Measurements from ENCODE around the gene EPB41L1.

EPB41L1 gene

GRCh38 chr20:36117638-36118037, 36.9 kb upstream of the EPB41L1 start:
- no peaks in the 10 kb centered on the region for H3K9me3 Mint-ChIP-seq
- H3K36me3 Mint-ChIP-seq (ENCODE audit: low read depth) = no peaks in the 10 kb centered on the region
- DNase-seq (ENCODE audit: low spot score) = no peak
- H3K4me3 Mint-ChIP-seq = no peak overlapping the region
- H3K27me3 Mint-ChIP-seq (ENCODE audit: low read depth) = peaks cover 11% of the 10 kb centered on the region
- no peak overlapping the region for H3K27ac Mint-ChIP-seq
- no peaks in the 10 kb centered on the region for H3K4me1 Mint-ChIP-seq (ENCODE audit: low read depth)

GRCh38 chr20:36118371-36118770, 36.2 kb upstream of the EPB41L1 start:
- Mint-ChIP-seq H3K36me3 (ENCODE audit: low read depth) (no peaks in the 10 kb centered on the region), H3K27ac (no peak overlapping the region), H3K9me3 (no peaks in the 10 kb centered on the region), H3K4me1 (ENCODE audit: low read depth) (no peaks in the 10 kb centered on the region), H3K4me3 (no peak overlapping the region), H3K27me3 (ENCODE audit: low read depth) (peaks cover 6% of the 10 kb centered on the region)
- no peak for DNase-seq (ENCODE audit: low spot score)

DNA sequence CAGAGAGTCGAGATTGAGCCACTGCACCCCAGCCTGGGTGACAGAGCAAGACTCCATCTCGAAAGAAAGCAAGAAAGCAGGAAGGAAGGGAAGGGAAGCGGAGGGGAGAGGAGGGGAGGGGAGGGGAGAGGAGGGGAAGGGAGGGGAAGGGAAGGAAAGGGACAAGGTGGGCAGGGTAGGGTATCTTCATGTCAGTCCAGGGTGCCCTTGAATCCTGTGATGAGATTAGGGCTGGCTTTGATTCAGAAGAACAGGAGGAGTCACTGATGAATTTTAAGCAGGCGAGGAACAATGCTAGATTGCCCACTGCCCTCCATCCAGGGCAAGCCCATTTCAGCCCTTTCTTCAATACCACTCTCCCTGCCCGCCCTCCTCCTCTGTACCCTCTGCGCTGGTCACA, 35.0 kb upstream of the EPB41L1 start:
- Mint-ChIP-seq H3K9me3 (no peaks in the 10 kb centered on the region), H3K4me1 (ENCODE audit: low read depth) (no peaks in the 10 kb centered on the region), H3K27me3 (ENCODE audit: low read depth) (peaks cover 4% of the 10 kb centered on the region), H3K36me3 (ENCODE audit: low read depth) (no peaks in the 10 kb centered on the region), H3K4me3 (no peak overlapping the region), H3K27ac (no peak overlapping the region)
- no peak for DNase-seq (ENCODE audit: low spot score)

- Mint-ChIP-seq H3K36me3 (ENCODE audit: low read depth) (no peaks in the 10 kb centered on the region), H3K27me3 (ENCODE audit: low read depth) (peaks cover 4% of the 10 kb centered on the region), H3K27ac (no peak overlapping the region), H3K4me1 (ENCODE audit: low read depth) (no peaks in the 10 kb centered on the region), H3K4me3 (no peak overlapping the region), H3K9me3 (no peaks in the 10 kb centered on the region)
- no peak for DNase-seq (ENCODE audit: low spot score)
These were observed 34.3 kb upstream of the EPB41L1 start for GRCh38 chr20:36120241-36120640.

- H3K4me3 Mint-ChIP-seq = no peak overlapping the region
- no peak overlapping the region for H3K27ac Mint-ChIP-seq
- no peak for DNase-seq (ENCODE audit: low spot score)
- H3K9me3 Mint-ChIP-seq = no peaks in the 10 kb centered on the region
- no peaks in the 10 kb centered on the region for H3K36me3 Mint-ChIP-seq (ENCODE audit: low read depth)
- peaks cover 2% of the 10 kb centered on the region for H3K27me3 Mint-ChIP-seq (ENCODE audit: low read depth)
- H3K4me1 Mint-ChIP-seq (ENCODE audit: low read depth) = no peaks in the 10 kb centered on the region
These were observed 33.5 kb upstream of the EPB41L1 start for GRCh38 chr20:36120991-36121390.

DNA sequence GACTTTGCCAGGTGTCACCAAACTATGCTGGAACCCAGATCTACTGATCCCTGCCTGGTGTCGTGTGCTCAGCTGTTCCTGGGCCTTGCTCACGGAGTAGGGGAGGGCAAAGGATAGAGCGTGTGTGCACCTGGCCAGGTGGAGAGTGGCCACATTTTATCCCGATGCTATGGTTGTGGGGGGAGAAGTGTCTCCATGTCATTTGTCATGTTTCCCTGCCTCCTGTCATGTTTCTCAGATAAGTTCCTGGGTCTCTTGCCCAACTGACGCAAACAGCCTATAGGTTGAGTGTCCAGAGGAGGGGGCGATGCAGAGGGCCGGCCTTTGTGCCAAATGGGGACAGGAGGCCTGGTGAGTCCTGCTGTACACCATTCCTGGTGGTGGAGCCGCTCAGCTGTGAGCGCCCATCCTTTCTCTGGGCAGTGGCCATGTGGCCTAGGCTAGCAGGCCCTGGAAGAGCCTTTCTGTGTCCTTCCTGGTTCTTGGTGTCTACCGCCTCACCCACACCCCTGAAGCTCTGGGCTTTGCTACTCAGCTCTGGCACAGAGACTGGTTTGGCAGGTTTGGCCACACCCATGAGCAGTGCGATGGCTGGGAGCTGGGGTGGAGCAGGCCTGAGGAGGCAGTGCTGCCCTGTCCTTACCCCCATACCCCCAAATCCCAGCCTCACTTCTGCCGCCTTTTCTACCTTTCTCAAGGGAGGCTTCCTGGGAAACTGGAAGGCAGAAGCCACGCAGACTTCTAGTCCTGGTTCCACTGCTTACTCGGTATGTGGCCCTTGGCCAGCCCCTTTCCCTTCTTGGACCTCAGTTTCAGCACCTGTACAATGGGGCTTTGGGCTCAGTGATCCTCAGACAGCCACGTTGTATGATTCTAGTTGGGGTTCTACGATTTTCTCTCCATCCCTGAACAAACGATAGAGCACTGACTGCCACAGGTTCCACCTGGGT, 32.3 kb upstream of the EPB41L1 start:
- no peaks in the 10 kb centered on the region for H3K27me3 Mint-ChIP-seq (ENCODE audit: low read depth)
- no peak overlapping the region for H3K27ac Mint-ChIP-seq
- H3K4me3 Mint-ChIP-seq = no peak overlapping the region
- H3K36me3 Mint-ChIP-seq (ENCODE audit: low read depth) = no peaks in the 10 kb centered on the region
- H3K4me1 Mint-ChIP-seq (ENCODE audit: low read depth) = no peaks in the 10 kb centered on the region
- no peaks in the 10 kb centered on the region for H3K9me3 Mint-ChIP-seq
- DNase-seq (ENCODE audit: low spot score) = no peak

DNA sequence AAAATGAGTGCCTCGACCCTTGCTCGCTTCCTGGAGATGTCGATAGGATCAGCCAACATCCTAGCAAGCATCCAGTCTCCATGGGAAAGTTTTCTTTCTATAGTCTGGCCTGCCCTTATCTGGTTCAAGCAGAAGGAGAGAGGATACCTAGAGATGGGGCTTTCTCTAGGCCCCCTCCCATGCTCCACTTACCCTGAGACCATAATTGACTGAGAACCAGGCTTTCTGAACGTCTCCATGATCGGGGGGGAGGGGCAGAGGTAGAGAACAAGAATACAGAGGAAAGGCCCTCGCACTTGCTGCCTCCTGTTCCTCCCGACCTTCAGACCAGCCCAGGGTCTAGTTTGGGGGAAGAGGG, 31.6 kb upstream of the EPB41L1 start:
- no peaks in the 10 kb centered on the region for H3K27me3 Mint-ChIP-seq (ENCODE audit: low read depth)
- no peaks in the 10 kb centered on the region for H3K36me3 Mint-ChIP-seq (ENCODE audit: low read depth)
- no peak overlapping the region for H3K4me3 Mint-ChIP-seq
- no peak overlapping the region for H3K27ac Mint-ChIP-seq
- H3K4me1 Mint-ChIP-seq (ENCODE audit: low read depth) = no peaks in the 10 kb centered on the region
- DNase-seq (ENCODE audit: low spot score) = no peak
- H3K9me3 Mint-ChIP-seq = no peaks in the 10 kb centered on the region

DNA sequence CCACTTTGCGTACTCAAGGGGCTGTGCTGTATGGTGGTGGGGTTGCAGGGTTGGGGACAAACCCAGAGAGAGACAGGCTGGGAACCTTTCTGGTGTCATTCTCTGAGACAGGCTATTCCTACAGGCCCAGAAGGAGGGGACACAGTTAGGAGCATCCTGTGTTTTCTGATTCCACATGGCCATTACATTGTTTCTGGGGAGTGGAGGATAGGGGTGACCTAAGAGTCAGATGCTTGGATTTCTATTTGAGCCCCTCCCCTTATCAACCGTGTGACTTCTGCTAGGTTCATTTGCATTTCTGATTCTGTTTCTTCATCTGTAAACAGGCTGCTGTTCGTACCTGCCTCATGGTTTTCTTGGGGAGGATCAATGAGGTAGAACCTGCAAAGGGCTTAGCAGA, 29.4 kb upstream of the EPB41L1 start:
- no peak for DNase-seq (ENCODE audit: low spot score)
- no peaks in the 10 kb centered on the region for H3K4me1 Mint-ChIP-seq (ENCODE audit: low read depth)
- no peak overlapping the region for H3K27ac Mint-ChIP-seq
- H3K36me3 Mint-ChIP-seq (ENCODE audit: low read depth) = no peaks in the 10 kb centered on the region
- no peak overlapping the region for H3K4me3 Mint-ChIP-seq
- H3K9me3 Mint-ChIP-seq = no peaks in the 10 kb centered on the region
- H3K27me3 Mint-ChIP-seq (ENCODE audit: low read depth) = no peaks in the 10 kb centered on the region

GRCh38 chr20:36126836-36127527, 27.6 kb upstream of the EPB41L1 start:
- Mint-ChIP-seq H3K4me1 (ENCODE audit: low read depth) (no peaks in the 10 kb centered on the region), H3K9me3 (no peaks in the 10 kb centered on the region), H3K27ac (no peak overlapping the region), H3K4me3 (no peak overlapping the region), H3K36me3 (ENCODE audit: low read depth) (no peaks in the 10 kb centered on the region), H3K27me3 (ENCODE audit: low read depth) (no peaks in the 10 kb centered on the region)
- no peak for DNase-seq (ENCODE audit: low spot score)

- H3K4me3 Mint-ChIP-seq = no peak overlapping the region
- no peaks in the 10 kb centered on the region for H3K4me1 Mint-ChIP-seq (ENCODE audit: low read depth)
- H3K9me3 Mint-ChIP-seq = no peaks in the 10 kb centered on the region
- no peaks in the 10 kb centered on the region for H3K36me3 Mint-ChIP-seq (ENCODE audit: low read depth)
- DNase-seq (ENCODE audit: low spot score) = no peak
- no peaks in the 10 kb centered on the region for H3K27me3 Mint-ChIP-seq (ENCODE audit: low read depth)
- H3K27ac Mint-ChIP-seq = no peak overlapping the region
These were observed 25.9 kb upstream of the EPB41L1 start for GRCh38 chr20:36128463-36129159.

DNA sequence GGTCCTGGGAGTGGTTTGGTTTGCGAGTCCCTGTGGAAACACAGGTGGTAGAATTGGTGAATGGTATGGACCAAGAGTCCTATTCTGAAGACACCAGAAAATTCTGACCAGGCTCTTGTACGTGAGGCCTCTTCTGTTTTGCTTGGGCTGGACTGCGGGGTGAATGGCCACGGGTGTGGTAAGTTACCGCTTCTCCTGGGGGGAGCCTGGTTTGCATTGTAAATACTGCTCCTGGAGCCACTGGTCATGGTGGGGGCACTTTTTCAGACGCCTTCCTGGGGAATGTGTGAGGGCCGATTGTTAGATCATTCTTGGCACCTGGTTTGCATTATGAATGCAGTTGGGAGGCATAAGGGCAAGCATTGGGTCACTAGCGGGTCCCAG, 25.4 kb upstream of the EPB41L1 start:
- no peaks in the 10 kb centered on the region for H3K36me3 Mint-ChIP-seq (ENCODE audit: low read depth)
- H3K4me1 Mint-ChIP-seq (ENCODE audit: low read depth) = no peaks in the 10 kb centered on the region
- no peaks in the 10 kb centered on the region for H3K9me3 Mint-ChIP-seq
- no peak for DNase-seq (ENCODE audit: low spot score)
- no peak overlapping the region for H3K4me3 Mint-ChIP-seq
- H3K27ac Mint-ChIP-seq = no peak overlapping the region
- no peaks in the 10 kb centered on the region for H3K27me3 Mint-ChIP-seq (ENCODE audit: low read depth)

GRCh38 chr20:36130390-36130789, 24.1 kb upstream of the EPB41L1 start:
- Mint-ChIP-seq H3K4me3 (no peak overlapping the region), H3K27ac (no peak overlapping the region), H3K27me3 (ENCODE audit: low read depth) (no peaks in the 10 kb centered on the region), H3K36me3 (ENCODE audit: low read depth) (no peaks in the 10 kb centered on the region), H3K4me1 (ENCODE audit: low read depth) (no peaks in the 10 kb centered on the region), H3K9me3 (no peaks in the 10 kb centered on the region)
- no peak for DNase-seq (ENCODE audit: low spot score)

DNA sequence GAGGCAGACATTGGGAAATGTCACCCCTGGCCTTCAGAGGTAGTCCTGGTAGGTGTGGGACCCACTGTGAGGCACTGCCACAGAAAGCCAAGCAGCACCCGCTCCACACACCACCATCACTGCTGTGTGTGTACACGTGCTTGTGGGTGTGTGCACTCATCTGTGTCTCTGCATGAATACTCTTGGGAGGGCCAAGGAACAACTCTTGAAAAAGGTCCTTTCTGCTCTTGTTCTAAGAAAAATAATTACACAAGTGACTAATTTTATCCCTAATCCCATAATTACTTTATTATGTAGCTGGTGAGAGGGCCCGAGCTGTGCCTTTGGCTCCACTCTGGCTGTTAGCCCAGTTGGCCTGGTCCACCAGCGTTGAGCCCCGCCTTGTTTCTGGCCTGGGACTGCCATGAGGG, 21.7 kb upstream of the EPB41L1 start:
- no peaks in the 10 kb centered on the region for H3K9me3 Mint-ChIP-seq
- no peak overlapping the region for H3K27ac Mint-ChIP-seq
- no peak for DNase-seq (ENCODE audit: low spot score)
- H3K4me3 Mint-ChIP-seq = no peak overlapping the region
- H3K36me3 Mint-ChIP-seq (ENCODE audit: low read depth) = no peaks in the 10 kb centered on the region
- no peaks in the 10 kb centered on the region for H3K4me1 Mint-ChIP-seq (ENCODE audit: low read depth)
- peaks cover 1% of the 10 kb centered on the region for H3K27me3 Mint-ChIP-seq (ENCODE audit: low read depth)

DNA sequence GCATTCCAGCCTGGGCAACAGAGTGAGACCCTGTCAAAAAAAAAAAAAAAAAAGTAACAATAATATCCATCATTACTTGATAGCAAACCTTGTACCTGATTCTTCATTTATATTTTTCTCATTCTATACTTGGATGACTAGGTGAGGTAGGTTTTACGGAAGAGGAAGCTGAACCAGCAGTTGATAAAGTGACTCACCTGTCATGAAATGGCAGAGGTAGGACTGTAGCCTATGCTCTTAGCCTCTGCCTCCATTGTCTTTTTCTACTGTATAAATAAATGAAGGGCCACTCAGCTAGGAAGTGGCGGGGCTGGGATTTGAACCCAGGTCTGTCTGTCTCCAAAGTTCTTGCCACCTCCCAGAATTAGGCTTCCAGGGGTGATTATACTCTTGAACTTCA, 20.7 kb upstream of the EPB41L1 start:
- H3K4me1 Mint-ChIP-seq (ENCODE audit: low read depth) = no peaks in the 10 kb centered on the region
- H3K9me3 Mint-ChIP-seq = no peaks in the 10 kb centered on the region
- no peak for DNase-seq (ENCODE audit: low spot score)
- H3K4me3 Mint-ChIP-seq = no peak overlapping the region
- H3K36me3 Mint-ChIP-seq (ENCODE audit: low read depth) = no peaks in the 10 kb centered on the region
- H3K27me3 Mint-ChIP-seq (ENCODE audit: low read depth) = peaks cover 1% of the 10 kb centered on the region
- H3K27ac Mint-ChIP-seq = no peak overlapping the region

Measured in T-helper 2 cell treated with Interferon-gamma antibody and Interleukin-4, amounts not matched to agents 5 μg/mL and 100 μg/mL, for 36 hours (primary cell).